C4-2B (cell line): ENCODE measurements around the gene KDM1B.
"Not testable (repeated sequence)": the region's sequence is repeated elsewhere in the genome, so short reads cannot be mapped to it uniquely, and the experiment has no call there.

Experiments used
- CTCF ChIP-seq: fragments of 450-650 bp; conservative IDR thresholded peaks from 2 replicates; pipeline ENCODE4 v1.5.1; 2017; ENCODE audit warnings: mild to moderate bottlenecking
- ZFX ChIP-seq: fragments of 450-650 bp; IDR thresholded peaks from 2 replicates; pipeline ENCODE4 v1.6.1; 2017

GRCh38 chr6:18151391-18151790 is 3.8 kb upstream of the KDM1B start:
- not testable (repeated sequence) for TF ChIP-seq CTCF, ZFX
